T-helper 1 cell (primary cell): ENCODE measurements around the gene SRP54.
"Not testable (repeated sequence)": the region's sequence is repeated elsewhere in the genome, so short reads cannot be mapped to it uniquely, and the experiment has no call there.

Source experiments
- DNase-seq, 5 donors: peaks; one replicate each; pipeline ENCODE4 v3.0.0-alpha.2; 2012 to 2020
- total RNA-seq, 4 donors: gene quantifications; one replicate each; lab custom pipeline; 2026; lab: John Stamatoyannopoulos, UW

SRP54 gene
- 39.6 to 63.1 (median 49.1) reads per million in 4 donors for total RNA-seq

GRCh38 chr14:34982421-34983147, at the start of gene SRP54:
Gene SRP54, plus strand, starts transcription at chr14:34982992. Its CDS starts 13,718 bp downstream, at chr14:34996710.
- peak; percentile 99 to 100 (median 100) for DNase-seq

DNA sequence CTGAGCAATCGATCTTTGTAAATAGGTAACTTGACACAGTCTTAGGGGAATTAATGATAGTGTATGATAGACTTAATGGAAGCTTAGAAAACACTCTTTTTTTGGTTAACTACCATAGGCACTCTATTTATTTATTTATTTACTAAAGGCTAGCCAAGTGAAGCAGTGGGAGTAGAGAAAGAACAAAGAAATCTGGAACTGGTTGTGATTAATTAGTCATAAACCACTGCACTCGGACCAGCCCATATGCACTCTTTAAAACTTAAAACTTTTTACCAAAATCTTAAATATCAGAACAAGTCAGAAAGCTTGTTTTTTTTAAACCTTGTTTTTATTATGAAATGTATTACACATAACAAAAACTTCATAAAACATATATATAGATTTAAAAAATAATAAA, 49.5 kb upstream of the SRP54 start:
- DNase-seq = no peak

DNA sequence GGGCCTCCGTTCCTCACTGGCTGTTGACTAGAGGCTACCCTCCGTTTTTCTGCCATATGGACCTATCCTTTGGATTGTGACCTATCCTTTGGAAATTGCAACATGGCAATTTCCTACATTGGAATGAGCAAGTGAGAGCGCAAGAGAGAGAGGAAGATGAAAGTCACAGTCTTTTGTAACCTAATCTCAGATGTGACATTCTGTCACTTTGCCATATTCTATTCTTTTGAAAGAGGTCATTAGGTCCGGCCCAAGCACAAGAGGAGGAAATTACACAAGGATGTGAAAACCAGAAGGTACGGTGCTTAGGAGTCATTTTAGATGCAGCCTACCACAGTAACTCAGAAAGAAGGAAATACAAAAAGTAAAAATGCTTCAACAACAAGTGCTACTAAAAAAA, 47.3 kb upstream of the SRP54 start:
- no peak for DNase-seq

GRCh38 chr14:34937442-34937841, 45.4 kb upstream of the SRP54 start:
- no peak for DNase-seq

DNA sequence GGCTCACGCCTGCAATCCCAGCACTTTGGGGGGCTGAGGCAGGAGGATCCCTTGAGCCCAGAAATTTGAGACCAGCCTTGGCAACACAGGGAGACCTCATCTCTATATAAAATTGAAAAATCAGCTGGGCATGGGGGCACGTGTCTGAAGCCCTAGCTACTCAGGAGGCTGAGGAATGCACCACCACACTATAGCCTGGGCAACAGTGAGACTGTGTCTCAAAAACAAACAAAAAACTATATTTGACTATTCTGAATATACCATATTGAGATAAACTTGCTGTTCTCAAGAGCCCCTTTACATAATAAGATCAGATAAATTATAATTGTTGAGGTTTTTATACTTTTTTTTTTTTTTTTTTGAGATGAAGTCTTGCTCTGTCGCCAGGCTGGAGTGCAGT, 44.9 kb upstream of the SRP54 start:
- no peak for DNase-seq

GRCh38 chr14:34943506-34943905, 39.3 kb upstream of the SRP54 start:
- DNase-seq = no peak

DNA sequence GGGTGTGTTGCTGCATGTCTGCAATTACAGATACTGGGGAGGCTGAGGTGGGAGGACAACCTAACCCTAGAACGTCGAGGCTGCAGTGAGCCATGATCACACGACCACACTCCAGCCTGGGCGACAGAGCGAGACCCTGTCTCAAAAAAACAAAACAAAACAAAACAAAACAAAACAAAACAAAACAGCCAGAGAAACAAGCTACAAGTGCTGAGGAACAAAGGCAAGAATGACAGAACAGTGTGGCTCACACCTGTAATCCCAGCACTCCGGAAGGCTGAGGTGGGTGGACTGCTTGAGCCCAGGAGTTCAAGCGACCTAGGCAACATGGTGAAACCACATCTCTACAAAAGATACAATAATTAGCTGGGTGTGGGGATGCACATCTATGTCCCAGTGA, 38.0 kb upstream of the SRP54 start:
- DNase-seq = no peak

DNA sequence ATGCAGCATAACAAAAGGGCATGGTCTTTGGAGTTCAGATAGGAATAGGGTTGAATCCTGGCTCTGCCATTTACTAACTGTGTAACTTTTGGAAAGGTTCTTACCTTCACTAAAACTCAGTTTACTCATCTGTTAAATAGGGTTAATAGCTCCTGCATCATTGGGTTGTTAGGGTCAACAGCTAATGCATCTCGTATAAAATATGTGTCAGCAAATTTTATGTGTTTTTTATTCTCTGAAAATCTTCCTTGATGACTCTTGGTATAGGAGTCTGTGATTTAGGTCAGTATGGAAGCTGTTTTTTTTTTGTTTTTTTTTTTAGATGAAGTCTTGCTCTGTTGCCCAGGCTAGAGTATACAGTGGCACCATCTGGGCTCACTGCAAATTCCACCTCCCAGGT, 36.1 kb upstream of the SRP54 start:
- DNase-seq = no peak

DNA sequence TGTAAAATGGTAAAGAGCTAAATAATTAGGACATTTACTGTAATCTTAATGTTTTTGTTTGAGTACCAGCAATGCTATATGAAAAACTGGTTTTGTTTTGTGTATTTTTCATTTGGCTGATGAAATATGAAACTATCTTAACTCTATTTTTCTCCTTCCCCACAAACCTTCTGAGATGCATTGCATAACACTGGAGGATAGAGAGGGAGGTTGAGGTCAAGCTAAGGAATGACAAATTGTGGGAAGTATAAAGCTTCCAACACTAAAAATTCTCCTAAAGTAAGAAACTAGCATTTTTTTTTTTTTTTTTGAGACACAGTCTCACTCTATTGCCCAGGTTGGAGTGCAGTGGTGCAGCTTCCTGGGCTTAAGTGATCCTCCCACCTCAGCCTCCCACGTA, 31.5 kb upstream of the SRP54 start:
- no peak for DNase-seq

DNA sequence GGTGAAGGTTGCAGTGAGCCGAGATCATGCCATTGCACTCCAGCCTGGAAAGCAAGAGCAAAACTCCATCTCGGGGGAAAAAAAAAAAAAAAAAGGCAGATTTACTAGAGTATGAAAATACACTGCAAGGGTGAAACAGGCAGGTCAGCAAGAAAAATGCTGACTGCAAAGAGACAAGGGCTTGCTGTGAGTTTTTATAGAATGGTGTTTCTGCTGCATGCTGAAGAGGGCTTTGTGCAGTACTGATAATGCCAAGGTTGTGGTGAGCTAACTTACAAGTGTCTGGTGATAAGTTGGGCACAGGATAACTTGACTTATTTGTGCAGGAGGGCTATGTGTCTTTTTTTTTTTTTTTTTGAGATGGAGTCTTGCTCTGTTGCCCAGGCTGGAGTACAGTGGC, 25.9 kb upstream of the SRP54 start:
- DNase-seq = no peak

DNA sequence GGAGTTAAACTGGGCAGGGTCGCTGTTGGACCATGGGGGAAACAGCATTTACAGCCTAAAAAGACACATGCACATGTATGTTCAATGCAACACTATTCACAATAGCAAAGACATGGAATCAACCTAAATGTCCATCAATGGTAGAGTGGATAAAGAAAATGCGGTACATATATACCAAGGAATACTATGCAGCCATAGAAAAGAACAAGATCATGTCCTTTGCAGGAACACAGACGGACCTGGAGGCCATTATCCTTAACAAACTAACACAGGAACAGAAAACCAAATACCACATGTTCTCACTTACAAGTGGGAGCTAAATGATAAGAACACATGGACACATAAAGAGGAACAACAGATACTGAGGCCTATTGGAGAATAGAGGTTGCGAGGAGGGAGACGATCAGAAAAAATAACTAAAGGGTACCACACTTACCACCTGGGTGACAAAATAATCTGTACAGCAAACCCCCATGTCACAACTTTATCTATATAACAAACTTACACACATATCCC, 25.0 kb upstream of the SRP54 start:
- DNase-seq = no peak

DNA sequence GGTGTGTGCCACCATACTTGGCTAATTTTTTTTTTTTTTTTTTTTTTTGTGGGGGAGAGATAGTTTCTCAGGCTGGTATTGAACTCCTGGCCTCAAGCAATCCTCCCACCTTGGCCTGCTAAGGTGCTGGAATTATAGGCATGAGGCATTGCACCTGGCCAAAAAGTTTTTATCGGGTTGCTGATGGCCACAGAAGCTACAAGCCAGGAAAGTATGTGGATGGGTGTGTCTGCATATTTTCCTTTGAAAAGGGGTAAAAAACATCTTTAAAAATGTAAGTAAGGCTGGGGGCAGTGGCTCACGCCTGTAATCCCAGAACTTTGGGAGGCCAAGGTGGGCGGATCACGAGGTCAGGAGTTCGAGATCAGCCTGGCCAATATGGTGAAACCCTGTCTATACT, 20.7 kb upstream of the SRP54 start:
- not testable (repeated sequence) for DNase-seq

GRCh38 chr14:34964977-34965764, 17.6 kb upstream of the SRP54 start:
- no peak for DNase-seq

GRCh38 chr14:34965912-34966311, 16.9 kb upstream of the SRP54 start:
- no peak for DNase-seq

GRCh38 chr14:34966413-34966812, 16.4 kb upstream of the SRP54 start:
- peak in 1 of 5 donors; percentile 18 for DNase-seq

DNA sequence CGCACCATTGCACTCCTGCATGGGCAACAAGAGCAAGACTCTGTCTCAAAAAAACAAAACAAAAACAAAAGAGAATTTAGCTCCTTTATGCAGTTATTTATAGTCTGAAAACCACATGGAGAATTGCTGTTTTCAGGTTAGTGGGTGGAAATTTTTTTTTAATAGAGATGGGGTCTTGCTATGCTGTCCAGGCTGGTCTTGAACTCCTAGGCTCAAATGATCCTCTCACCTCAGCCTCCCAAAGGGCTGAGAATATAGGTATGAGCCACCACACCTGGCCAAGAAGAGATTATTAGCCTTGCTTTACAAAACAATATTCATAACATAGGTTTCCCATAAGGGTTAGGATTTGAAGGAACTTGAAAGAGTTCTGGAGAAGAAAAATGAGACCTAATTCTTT, 12.1 kb upstream of the SRP54 start:
- no peak for DNase-seq

- no peak for DNase-seq
Measured at GRCh38 chr14:34971381-34971780, 11.4 kb upstream of the SRP54 start.

DNA sequence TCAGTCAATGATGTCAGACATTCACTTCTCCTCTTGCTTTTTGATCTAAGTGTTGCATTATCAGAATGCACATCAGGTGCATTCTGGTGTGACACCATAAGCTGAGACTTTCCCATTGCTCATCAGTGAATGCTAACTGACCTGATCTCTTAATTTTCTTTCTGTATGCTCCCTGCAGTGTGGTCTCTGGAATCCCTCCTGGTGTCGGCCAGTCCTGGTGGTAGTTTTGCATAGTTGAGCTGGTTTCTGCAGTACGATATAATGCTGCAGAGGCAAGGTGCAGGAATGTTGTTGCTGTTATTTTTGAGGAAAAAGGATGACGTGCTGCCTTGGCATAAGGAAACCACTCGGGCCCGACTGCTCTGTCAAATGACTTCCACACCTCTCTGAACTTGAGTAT, 11.0 kb upstream of the SRP54 start:
- no peak for DNase-seq

GRCh38 chr14:34978444-34978843, 4.3 kb upstream of the SRP54 start:
- DNase-seq = no peak

DNA sequence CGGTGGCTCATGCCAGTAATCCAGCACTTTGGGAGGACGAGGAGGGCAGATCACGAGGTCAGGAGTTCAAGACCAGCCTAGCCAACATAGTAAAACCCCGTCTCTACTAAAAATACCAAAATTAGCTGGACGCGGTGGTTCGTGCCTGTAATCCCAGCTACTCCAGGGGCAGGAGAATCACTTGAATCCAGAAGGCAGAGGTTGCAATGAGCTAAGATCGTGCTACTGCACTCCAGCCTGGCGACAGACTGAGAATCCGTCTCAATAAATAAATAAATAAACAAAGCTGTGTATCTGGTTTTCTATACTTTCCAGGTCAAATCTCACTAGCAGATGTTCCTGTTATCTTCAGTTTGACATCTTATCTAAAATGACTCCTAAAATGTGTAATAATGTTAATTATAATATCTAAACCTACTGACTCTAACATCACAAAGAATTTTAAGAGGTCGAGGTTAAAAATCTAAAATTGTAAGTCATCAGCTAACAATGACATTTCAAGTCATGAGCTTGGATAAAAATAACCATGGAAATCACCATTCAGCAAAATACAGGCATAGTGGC, 2.4 kb upstream of the SRP54 start:
- DNase-seq = no peak

DNA sequence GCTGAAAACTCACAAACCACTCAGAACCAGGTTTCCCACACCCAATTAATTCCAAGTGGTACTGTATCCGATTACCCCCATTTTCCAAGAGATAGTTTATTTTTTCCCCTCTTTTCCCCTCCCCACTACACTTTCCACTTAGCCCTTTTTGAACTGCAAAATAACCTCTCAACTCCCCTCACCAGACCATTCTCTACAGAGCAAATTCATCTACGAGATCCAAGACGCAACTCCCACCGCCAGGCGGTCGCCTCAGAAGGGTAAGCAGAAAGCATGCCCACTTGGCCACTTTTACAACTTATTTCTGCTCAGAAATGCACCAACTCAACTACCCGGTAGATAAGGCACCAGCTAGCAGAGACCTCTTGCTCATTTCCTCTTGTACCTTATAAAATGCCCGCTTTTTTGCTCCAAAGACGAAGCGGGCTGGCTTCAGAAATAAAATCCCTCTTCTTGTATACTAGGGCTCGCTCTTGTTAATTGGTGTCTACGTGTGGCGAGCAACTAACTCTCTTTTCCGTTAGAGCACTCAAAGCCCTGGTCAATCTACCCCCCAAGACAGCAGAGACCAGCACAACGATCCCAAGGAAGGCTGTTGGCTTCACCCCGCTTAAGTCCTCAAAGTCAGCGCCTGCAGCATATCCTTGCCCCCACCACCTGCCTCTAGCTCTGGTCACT, 910 bp upstream of the SRP54 start:
- peak in 4 of 5 donors; percentile 8 to 53 (median 29) for DNase-seq

GRCh38 chr14:34983148-34983760, 462 bp downstream of the SRP54 start:
- DNase-seq = no peak

- no peak for DNase-seq
Measured at GRCh38 chr14:34983786-34984185, 994 bp downstream of the SRP54 start.
